G401 (cell line): Measurements from ENCODE around the gene NAA25. TPM values are rescaled to one million over a fixed set of nuclear protein-coding genes. Genes with fewer than 3 reads are reported as not detected.
"Not testable (repeated sequence)": the region's sequence is repeated elsewhere in the genome, so short reads cannot be mapped to it uniquely, and the experiment has no call there.

ENCODE experiments used
- DNase-seq: peaks from one replicate; pipeline ENCODE4 v3.0.0-alpha.2; 2015; ENCODE audit warnings: low spot score
- in situ Hi-C: cut with HindIII; loops from 2 replicates; pipeline ENCODE4 v1.10.0; 2016; ENCODE audit warnings: low sequenced_read_pairs, mixed read lengths
- total RNA-seq: library from RNA; depleted of rRNA; stranded (reverse); fragments of >200 nt; shearing (Covaris generic); gene quantifications from 2 replicates; pipeline ENCODE4 v1.2.3, GENCODE V29; 2014

NAA25 gene
- total RNA-seq, 1 experiment from 2014 or later: 7.7 TPM

DNA sequence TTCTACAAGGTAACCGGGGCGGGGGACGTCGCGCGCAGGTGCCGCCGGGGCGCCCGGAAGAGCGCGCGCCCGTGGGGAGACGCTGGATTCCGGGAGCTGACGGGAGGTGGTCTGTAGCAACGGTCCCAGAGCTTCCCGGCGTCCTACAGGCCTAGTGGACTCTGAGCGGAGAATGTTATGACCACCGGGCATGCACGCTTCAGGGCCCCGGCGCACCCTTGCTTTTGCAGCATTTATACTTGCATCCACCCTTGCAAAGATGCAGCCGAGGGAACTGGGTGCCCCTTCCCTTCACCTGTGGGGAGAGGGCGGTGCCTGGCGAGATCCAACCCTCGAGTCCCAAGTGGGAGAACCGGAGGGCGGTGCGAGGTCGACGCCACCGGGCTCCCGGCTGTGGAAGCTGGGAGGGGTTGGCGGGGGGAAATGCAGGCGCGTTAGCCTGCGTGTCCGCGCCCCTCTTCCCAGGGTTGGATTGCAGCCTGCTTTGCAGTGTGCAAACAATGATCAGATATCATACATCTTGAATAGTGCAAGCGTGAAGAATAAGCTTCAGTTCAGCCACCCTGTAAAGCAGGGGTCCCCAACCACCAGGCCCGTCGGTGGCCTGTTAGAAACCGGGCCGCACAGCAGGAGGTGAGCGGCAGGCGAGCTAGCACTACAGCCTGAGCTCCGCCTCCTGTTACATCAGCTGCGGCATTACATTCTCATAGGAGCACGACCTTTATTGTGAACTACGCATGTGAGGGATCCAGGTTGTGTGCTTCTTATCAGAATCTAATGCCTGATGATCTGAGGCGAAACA, 94.8 kb downstream of the NAA25 start:
- in situ Hi-C loops: no loop called here

DNA sequence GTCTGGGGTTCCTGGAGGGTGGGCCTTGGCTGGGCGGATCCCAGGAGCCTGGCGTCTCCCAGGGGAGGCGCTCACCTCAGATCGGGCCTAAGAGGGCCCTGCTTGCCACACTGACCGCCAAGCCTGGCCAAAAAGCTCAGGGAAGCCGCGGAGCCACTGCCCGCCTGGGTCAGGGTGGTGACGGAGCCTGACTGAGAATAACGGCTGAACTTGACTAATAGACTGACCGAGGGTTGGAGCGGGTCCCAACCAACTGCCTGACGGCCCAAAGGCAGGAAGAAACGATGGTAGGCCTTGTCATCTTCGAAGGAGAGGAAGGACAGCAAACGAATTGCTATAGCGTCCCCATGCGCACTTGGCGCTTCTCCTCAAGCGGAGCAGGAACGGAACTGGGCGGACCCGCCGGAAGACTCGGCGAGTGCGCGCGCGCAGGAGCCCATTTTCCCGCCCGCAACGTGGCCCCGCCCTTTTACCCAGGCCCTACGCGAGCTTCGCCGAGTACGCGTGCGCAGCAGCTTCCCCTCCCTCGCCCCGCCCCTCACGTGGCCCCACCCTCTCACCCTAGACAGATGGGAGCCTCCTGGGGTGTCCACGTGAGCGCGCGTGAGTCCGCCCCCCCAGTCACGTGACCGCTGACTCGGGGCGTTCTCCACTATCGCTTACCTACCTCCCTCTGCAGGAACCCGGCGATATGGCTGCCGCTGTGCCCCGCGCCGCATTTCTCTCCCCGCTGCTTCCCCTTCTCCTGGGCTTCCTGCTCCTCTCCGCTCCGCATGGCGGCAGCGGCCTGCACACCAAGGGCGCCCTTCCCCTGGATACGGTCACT, 95.6 kb downstream of the NAA25 start, which contains the start of the genes ERP29 and TMEM116:
ERP29 (plus strand) TSS at position 652 of the 826 bp plus-strand sequence; CDS start at position 692, 40 bp downstream.
TMEM116 (minus strand) TSS at position 391 of the 826 bp plus-strand sequence. CDS start 7,895 bp downstream, outside the sequence.
- peak; percentile 98 for DNase-seq
- in situ Hi-C loops: no loop called here

More for the DNA sequence above, 94.8 kb downstream of the NAA25 start:
- DNase-seq: peak; percentile 90

DNA sequence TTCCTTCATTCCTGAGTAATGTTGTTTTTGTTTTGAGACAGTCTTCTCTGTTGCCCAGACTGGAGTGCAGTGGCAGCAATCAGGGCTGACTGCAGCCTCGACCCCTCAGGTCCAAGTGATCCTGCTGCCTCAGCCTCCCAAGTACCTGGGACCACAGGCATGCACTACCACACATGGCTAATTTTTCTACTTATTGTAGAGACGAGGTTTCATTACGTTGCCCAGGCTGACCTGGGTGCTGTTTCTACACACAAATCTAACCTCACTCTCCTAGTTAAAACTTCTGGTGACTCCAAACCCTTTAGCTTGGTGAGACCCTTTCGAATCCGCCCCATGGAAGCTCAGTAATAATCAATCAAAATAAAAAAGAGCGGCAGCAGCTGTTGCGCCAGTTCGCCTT, 96.9 kb downstream of the NAA25 start:
- DNase-seq: no peak
- in situ Hi-C loops: no loop called here

DNA sequence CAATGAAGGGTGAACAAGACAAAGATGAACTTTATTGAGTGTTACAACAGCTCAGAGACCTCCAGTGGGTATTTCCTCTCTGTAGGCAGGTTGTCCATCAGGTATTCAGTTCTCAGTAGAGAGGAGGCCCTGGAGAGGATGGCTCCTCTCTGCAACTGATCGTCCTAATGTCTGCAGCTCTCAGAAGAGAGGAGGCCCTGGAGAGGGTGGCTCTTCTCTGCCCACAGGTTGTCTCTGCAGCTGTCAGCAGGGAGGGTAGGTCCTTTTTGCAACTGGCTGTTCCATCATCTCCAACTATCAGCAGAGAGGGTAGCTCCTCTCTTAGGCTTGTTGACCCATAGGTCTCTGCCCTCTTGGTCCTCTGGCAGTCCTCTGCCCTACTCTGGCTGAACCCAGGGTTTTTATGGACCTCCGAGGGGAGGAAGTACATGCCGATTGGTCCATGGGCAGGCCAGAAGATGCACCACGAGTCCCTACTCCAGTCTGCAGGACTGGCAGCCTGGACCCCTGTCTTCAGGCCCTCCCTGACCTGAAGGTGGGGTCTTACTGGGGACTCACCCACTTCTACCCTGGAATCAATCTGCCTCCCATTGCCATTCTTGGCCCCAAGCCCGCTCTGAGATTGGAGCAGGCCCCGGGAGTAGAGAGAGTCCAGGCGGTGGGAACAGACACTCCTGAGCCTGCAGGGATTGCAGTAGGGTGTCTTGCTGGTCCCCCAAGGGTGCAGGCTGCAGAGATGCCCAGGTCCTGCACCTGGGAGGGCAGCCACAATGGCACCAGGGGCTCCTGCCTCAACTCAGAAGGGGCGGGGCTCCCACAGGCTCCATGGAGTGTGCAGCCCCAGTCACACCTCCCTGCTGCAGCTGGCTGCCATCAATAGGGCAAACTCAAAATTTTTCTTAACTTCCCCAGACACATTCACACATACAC, 97.9 kb downstream of the NAA25 start:
- DNase-seq: no peak
- in situ Hi-C loops: no loop called here

DNA sequence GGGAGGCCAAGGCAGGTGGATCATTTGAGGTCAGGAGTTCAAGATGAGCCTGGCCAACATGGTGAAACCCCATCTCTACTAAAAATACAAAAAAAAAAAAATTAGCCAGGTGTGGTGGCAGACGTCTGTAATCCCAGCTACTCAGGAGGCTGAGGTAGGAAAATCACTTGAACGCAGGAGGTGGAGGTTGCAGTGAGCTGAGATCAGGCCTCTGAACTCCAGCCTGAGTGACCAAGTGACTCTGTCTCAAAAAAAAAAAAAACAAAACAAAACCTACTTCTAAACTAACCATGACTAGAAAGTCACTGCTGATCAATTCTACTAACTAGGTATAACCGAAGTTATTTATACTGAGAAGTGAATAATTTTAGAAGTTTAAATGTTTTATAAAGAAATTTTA, 99.0 kb downstream of the NAA25 start:
- in situ Hi-C loops, DNase-seq: not testable (repeated sequence)

DNA sequence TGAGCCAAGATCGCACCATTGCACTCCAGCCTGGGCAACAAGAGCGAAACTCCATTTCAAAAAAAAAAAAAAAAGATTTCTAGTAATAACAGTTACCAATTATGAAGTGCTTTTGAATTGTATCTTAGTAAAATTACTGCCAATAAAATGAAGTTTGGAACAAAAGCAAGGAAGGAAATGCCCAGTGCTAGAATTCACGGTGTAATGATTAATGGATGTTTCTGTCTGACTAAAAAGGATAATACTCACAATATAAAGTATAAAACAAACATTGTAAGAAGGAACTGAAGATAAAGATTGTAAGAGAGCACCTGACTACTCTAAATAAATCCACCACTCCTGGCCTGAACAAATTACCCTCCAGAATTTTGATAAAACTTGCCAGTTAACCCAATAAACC, 99.7 kb downstream of the NAA25 start:
- in situ Hi-C loops: no loop called here
- no peak for DNase-seq

DNA sequence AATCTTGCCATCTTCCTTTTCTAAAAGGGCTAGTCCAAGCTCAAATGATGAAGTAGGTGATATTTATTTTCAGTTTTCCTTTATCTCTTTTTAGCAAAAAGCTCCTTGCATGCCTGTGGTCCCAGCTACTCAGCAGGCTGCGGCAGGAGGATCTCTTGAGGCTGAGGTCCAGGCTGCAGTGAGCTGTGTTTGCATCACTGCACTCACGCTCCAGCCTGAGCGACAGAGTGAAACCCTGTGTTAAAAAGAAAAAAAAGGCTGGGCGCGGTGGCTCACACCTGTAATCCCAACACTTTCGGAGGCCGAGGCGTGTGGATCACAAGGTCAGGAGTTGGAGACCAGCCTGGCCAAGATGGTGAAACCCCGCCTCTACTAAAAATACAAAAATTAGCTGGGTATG, 100.6 kb downstream of the NAA25 start:
- in situ Hi-C loops: no loop called here
- no peak for DNase-seq

DNA sequence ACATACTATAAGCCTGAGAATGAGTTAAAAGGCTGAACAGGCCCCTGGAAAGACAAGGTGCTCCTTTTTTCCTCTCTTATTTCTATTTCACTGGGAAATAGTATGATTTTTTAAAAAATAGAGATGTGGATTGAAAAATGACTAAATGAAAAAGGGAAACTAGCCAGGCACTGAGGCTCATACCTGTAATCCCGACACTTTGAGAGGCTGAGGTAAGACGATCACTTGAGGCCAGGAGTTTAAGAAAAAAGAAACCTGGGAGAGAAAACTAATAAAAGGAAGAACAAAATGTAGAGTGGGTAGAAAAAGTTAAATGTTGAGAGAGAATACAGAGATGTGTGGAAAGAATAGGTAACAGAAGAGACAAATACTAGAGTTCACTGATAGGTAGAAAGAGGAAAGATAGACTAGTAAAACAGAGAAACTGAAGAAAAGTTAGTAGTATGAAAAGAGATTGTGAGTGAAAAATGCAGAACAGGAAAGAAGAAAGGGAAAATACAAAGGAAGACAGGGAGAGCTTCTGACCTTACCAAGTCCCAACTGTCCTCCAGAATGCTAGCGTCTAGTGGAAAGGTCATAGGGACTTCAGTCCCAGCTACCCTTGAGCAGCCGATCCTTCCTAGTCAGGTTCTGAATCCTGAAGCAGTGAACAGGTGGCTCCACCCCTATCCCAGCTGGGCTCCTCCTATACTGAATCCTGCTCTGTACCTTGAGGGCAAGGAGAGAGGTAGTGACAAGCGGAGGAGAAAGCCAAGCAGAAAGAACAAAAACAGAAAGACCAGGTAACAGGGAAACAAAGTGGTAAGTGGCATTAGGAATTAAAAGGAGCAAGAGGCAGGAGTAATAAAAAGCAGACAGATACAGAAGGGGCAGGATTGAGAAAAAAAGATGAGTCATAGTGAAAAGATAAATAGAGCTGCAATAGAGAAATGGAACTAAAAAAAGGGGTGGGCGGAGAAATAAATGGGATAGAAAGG, 102.9 kb downstream of the NAA25 start:
- DNase-seq: no peak
- in situ Hi-C loops: no loop called here

DNA sequence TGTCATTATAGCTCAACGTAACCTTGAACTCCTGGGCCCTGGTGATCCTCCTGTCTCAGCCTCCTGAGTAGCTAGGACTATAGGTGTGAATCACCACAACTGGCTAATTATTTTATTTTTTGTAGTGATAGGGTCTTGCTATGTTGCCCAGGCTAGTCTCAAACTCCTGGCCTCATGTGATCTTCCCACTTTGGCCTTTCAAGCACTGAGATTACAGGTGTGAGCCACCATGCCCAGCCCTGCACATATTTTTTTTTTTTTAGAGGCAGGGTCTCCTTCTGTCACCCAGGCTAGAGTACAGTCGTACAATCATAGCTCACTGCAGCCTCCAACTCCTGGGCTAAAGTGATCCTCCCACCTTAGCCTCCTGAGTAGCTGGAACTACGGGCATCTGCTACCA, 104.5 kb downstream of the NAA25 start:
- in situ Hi-C loops: no loop called here
- no peak for DNase-seq

DNA sequence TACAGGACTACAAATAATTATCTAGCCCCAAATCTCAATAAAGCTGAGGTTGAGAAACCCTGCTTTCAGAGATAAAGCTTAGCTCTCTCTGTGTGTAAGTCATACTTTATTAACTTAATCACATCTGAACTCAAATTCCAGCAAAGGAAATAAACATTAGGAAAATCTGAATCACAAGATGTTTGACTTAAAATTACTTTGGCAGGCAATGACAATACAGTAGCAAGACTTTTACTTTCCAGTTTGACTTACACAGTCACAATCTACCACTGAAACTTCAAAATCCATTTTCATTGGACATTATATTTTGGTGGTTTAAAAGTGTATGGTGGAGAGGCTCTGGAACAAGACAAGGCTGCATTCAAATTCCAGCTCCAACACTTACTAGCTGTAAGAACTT, 107.0 kb downstream of the NAA25 start:
- DNase-seq: no peak
- in situ Hi-C loops: no loop called here

DNA sequence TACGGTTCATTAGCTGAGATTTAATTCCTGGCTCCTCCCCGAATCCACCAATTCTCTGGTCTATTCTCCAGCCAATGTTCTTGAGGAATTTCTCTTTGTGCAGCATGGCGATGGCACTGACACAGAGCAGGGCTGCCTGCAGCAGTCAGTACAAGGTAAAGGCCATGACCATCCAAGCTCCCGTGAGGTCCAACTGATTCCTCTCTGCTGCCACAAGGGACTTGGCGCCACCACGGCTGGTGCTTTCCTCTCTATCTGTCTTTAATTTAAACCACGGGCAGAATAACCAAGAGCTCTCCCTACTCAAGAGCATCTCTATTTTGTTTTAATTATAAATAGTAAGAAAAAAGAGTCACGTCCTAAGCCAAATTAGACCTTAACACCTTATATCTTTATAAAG, 107.8 kb downstream of the NAA25 start:
- in situ Hi-C loops: no loop called here
- DNase-seq: no peak

DNA sequence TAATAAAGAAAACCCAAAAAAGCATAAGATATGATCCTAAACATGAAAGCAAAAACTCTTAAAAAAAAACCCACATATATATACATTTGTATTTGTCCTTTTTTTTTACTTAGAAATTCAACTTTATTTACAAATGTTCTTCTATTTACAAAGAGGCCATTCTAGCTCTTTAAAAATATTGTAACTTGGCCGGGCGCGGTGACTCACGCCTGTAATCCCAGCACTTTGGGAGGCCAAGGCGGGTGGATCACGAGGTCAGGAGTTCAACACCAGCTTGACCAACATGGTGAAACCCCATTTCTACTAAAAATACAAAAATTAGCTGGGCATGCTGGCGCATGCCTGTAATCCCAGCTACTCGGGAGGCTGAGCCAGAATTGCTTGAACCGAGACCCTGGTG, 109.5 kb downstream of the NAA25 start:
- in situ Hi-C loops, DNase-seq: not testable (repeated sequence)

DNA sequence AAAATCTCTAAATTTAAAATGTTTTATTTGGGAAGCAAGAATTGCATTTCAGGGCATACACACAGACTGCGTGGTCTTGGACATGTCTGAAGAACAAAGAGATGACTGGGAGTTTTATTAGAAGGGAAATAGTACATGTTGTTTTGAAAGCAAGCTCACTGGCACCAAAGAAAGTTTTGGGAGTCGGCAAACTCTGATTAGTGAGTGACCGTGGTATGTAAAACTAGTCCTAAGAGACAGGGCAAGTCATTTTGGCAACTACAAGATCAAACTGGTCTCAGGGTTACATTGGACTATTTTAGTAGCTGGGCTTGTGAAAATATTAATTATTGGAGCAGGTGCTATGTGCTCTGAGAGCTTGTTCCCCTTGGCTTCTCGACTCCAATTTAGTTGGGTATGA, 110.6 kb downstream of the NAA25 start:
- in situ Hi-C loops: no loop called here
- no peak for DNase-seq

DNA sequence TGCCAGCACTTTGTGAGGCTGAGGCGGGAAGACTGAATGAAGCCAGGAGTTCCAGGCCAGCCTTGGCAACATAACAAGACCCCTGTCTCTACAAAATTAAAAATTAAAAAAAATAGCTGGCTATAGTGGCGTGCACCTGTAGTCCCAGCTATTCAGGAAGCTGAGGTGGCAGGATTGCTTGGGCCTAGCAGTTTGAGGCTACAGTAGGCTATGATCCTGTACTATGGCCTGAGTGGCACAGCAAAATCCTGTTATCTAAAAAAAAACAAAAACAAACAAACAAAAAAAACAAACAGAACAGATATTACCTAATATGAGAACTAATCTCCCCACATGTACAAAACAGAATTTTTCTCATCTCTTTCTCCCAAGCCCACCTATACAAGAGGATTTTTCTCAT, 111.3 kb downstream of the NAA25 start:
- in situ Hi-C loops: no loop called here

DNA sequence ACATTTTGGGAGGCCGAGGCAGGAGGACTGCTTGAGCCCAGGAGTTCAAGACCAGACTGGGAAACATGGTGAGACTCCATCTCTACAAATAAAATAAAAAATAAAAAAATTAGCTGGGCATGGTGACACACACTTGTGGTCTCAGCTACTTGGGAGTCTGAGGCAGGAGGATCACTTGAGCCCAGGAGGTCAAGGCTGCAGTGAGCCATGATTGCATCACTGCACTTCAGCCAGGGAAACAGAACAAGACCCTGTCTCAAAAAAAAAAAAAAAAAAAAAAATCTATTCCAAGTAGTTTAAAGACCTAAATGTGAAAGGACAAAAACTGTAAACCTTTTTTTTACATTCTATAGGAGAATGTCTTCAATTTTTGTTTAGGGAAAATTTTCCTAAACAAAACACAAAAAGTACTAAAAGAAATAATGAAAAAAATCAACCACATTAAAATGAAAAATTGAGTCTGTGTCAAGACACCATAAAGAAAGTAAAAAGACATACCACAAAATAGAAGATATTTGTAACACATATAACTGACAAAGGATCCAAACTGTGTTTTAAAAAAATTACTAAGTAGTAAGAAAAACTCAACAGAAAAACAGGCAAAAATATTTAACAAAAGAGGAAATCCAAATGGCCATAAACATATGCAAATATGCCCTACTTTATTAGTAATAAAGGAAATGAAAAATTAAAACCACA, 112.7 kb downstream of the NAA25 start:
- DNase-seq: no peak
- in situ Hi-C loops: no loop called here

More for the DNA sequence above, 111.3 kb downstream of the NAA25 start:
- no peak for DNase-seq

DNA sequence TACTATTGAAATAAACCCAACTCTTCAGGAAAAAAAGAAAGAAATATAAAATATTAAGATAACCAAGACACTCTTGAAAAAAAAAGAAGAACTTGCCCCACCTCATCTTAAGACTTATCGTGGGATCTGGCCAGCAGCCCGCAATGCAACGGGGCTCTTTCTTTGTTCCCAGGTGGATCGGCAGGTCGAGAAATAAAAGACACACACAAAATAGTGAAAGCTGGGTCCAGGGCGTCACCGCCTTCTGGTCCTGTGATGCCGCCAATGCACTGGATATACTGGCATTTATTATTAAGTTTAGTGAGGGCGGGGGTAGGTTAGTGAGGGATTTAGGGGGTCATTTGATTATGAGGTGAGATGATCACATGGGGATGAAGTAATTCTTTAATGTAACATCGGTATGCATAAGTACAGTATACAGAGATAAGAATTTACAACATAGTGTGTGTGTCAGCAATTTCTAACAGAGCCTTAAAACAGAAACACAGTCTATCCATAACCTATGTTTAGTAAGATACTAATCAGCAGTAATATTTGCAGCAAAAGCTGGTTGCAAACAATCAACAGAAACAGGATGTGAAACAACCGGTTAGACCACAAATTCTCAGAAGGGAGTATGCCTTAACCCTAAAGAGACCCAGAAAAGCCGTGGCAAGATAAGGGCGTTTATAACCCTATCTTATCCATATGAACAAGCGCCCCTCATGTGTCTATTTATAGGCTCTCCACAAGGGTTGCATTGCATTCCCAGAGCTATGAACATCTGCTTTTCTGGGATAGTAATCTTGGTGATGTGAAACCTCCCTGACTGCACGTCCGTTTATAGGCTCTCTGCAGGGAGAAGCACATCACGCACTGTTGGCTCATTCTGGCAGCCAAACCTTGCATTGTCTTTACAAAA, 114.1 kb downstream of the NAA25 start:
- DNase-seq, in situ Hi-C loops: not testable (repeated sequence)
